ENCODE measurements around the gene VPS8. TPM values are rescaled to one million over a fixed set of nuclear protein-coding genes. Genes with fewer than 3 reads are reported as not detected.

VPS8 gene
- total and polyA plus RNA-seq, 2 of the 8 experiments (the other 6 are each of a cell fraction or from before 2014, with no cell fraction given): 13.0 to 41.0 TPM

DNA sequence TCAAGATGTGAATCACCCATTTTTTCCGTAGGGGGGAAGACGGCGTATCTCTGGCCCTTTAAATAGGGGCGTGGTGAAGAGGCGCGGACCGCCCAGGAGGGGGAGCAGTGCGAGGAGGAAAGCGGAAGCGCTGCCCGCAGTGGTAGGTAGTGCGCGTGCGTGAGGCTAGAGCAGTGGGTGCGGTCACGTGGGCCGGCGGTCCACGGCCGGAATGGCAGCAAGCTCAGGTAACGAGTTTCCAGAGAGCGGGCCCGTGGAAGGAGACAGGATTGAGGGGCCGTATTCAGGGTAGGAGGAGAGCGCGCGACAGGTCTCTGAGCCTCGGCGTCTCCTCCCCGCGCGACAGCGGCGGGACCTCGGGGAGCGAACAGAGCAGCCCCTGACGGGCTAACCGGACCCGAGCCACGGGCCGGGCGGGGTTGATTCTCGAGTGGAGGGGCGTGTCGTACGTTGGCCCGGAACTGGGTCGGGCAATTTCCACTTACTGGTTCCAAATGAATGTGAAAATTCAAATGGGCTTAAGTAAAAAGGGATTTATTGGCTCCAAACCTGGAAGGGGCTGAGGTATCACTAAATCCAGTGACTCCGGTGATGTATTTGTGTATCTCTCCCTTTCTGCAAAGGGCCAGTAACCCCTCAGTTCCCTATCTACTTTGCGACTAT is at the start of gene VPS8 (continued):
- TF ChIP-seq, protein P1, sequence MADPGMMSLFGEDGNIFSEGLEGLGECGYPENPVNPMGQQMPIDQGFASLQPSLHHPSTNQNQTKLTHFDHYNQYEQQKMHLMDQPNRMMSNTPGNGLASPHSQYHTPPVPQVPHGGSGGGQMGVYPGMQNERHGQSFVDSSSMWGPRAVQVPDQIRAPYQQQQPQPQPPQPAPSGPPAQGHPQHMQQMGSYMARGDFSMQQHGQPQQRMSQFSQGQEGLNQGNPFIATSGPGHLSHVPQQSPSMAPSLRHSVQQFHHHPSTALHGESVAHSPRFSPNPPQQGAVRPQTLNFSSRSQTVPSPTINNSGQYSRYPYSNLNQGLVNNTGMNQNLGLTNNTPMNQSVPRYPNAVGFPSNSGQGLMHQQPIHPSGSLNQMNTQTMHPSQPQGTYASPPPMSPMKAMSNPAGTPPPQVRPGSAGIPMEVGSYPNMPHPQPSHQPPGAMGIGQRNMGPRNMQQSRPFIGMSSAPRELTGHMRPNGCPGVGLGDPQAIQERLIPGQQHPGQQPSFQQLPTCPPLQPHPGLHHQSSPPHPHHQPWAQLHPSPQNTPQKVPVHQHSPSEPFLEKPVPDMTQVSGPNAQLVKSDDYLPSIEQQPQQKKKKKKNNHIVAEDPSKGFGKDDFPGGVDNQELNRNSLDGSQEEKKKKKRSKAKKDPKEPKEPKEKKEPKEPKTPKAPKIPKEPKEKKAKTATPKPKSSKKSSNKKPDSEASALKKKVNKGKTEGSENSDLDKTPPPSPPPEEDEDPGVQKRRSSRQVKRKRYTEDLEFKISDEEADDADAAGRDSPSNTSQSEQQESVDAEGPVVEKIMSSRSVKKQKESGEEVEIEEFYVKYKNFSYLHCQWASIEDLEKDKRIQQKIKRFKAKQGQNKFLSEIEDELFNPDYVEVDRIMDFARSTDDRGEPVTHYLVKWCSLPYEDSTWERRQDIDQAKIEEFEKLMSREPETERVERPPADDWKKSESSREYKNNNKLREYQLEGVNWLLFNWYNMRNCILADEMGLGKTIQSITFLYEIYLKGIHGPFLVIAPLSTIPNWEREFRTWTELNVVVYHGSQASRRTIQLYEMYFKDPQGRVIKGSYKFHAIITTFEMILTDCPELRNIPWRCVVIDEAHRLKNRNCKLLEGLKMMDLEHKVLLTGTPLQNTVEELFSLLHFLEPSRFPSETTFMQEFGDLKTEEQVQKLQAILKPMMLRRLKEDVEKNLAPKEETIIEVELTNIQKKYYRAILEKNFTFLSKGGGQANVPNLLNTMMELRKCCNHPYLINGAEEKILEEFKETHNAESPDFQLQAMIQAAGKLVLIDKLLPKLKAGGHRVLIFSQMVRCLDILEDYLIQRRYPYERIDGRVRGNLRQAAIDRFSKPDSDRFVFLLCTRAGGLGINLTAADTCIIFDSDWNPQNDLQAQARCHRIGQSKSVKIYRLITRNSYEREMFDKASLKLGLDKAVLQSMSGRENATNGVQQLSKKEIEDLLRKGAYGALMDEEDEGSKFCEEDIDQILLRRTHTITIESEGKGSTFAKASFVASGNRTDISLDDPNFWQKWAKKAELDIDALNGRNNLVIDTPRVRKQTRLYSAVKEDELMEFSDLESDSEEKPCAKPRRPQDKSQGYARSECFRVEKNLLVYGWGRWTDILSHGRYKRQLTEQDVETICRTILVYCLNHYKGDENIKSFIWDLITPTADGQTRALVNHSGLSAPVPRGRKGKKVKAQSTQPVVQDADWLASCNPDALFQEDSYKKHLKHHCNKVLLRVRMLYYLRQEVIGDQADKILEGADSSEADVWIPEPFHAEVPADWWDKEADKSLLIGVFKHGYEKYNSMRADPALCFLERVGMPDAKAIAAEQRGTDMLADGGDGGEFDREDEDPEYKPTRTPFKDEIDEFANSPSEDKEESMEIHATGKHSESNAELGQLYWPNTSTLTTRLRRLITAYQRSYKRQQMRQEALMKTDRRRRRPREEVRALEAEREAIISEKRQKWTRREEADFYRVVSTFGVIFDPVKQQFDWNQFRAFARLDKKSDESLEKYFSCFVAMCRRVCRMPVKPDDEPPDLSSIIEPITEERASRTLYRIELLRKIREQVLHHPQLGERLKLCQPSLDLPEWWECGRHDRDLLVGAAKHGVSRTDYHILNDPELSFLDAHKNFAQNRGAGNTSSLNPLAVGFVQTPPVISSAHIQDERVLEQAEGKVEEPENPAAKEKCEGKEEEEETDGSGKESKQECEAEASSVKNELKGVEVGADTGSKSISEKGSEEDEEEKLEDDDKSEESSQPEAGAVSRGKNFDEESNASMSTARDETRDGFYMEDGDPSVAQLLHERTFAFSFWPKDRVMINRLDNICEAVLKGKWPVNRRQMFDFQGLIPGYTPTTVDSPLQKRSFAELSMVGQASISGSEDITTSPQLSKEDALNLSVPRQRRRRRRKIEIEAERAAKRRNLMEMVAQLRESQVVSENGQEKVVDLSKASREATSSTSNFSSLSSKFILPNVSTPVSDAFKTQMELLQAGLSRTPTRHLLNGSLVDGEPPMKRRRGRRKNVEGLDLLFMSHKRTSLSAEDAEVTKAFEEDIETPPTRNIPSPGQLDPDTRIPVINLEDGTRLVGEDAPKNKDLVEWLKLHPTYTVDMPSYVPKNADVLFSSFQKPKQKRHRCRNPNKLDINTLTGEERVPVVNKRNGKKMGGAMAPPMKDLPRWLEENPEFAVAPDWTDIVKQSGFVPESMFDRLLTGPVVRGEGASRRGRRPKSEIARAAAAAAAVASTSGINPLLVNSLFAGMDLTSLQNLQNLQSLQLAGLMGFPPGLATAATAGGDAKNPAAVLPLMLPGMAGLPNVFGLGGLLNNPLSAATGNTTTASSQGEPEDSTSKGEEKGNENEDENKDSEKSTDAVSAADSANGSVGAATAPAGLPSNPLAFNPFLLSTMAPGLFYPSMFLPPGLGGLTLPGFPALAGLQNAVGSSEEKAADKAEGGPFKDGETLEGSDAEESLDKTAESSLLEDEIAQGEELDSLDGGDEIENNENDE (IDR thresholded peaks at IDR 0.05; ENCODE audit: insufficient replicate concordance, low read length): no peak
- TF ChIP-seq CTBP2 (IDR thresholded peaks at IDR 0.05; ENCODE audit: borderline replicate concordance, insufficient read depth, insufficient read length, low read length) (no peak), SIN3A (conservative IDR thresholded peaks at IDR 0.05 in 1 of 2, IDR thresholded peaks at IDR 0.05 in 1 of 2; ENCODE audit: low read depth in 1 of 2, low read length in 2 of 2) (peak in 1 of 2 experiments; percentile 38; a peak in 1 of 4 replicates), SUZ12 (IDR thresholded peaks at IDR 0.05; ENCODE audit: low read length) (0 out of 2 replicates have a peak, but pooled peaks have one; percentile 14), CHD2 (IDR thresholded peaks at IDR 0.05; ENCODE audit: low read length) (no peak), JUND (IDR thresholded peaks at IDR 0.05; ENCODE audit: low read length) (no peak; the same call in 1 of the 2 replicates), KDM4A (IDR thresholded peaks at IDR 0.05; ENCODE audit: low read depth, low read length, severe bottlenecking) (peak; percentile 77), SP4 (IDR thresholded peaks at IDR 0.05; ENCODE audit: low read length) (no peak), E2F6 (IDR thresholded peaks at IDR 0.05) (no peak)
